SW480 (cell line): ENCODE results near the gene ENOX1.

Experiments used
- DNase-seq: peaks from one replicate; pipeline ENCODE4 v3.0.0-alpha.2; 2016; ENCODE audit warnings: low spot score

Gene ENOX1

DNA sequence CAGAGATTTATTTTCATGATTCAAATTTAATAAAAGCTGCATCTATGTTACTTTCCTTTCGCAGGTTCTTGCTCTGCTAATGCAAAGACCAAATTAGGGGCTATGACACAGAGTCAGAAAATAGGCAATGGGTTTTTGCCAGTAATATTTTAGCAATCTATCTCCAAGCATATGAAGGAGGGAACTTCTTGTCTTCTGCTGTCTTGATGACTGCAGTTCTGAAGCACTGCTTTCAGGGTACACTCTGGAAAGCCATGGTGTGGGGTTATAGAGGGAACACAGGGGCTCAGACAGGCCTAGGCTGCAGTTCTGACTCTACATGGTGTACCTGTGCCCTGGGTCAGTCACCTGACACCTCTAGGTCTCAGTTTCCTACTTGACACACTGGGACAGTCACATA, 500.0 kb downstream of the ENOX1 start:
- DNase-seq: no peak

DNA sequence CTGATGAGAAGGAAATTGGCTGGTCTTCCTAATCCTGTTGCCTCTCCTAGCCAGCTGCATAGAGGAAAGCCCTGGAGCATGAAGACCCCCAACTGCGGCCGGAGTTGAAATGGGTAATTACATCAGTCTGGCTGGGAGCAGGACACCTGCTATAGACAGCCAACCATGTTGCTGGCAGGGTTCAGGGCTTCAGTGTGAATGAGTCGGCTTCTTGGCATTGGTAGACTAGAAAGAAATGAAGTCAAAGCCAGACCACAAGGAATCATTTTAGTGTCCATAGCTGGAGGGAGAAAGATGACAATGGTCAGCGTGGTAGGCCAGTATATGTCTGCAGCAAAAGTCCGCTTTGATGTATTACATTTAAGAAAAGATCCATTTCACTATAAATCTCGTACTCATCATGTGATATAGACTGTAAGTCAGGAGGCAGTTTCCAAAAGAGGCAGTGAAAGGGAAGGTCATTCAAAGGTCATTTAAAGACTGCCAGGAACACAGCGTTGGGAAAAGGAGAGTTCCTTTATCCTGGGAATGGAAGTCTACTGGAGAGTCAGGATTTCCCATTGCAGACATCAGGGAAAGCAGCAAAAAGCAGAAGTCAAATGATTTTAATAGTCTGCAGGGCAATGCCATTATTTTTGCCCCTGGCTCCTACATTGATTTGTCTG, 500.7 kb downstream of the ENOX1 start:
- no peak for DNase-seq

DNA sequence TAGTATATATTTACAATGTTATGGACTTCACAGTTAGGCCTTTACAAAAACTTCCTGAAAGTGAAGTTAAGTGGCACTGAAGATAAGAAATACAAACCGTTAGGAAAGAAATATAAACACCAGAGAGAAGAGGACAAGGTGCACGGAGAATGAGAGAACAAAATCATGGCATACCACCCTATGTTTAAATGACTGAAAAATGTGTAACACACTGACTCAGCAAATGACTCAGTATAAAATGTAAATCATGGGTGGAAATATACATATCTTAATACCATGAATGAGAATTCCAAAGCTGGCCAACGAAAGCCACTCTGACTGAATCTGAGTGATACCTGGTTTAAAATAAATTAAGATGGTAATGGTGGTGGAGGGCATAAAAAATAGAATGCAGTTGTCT, 502.6 kb downstream of the ENOX1 start:
- DNase-seq: no peak

DNA sequence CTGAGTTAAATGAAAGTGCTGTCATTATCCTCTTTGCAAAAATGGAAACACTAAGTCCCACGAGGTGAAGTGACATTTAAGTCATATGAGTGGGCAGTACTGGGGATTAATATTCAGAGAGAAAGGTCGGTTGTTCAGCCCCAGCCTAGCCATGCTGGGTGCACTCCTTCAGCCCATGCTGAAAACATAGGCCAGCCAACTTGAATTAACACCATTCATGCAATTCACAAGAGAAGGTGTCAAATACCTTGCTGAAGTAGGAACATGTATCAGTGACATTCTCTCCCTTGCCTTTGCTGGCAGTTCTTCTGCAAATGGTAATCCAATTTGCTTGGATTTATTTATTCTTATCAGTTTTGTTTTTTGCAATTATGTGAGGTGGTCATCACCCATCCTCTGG, 507.1 kb downstream of the ENOX1 start:
- no peak for DNase-seq

DNA sequence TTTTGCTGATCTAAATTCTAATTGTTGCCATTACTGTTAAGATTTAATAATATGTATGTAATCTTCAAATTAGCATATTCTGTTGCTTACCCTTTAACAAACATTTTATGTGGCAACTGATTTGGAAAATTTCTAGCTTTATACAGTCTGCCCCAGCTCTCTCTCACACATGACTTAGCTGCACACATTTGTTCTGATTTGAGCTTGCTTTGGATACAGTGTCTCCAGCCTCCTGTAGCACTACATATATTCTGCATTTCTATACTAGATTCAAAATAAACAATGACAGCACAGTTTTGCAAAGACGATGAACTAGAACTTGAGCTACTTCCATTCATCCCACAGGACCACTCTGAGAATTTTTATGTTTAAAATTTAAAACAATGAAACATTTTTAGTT, 508.6 kb downstream of the ENOX1 start:
- DNase-seq: no peak

DNA sequence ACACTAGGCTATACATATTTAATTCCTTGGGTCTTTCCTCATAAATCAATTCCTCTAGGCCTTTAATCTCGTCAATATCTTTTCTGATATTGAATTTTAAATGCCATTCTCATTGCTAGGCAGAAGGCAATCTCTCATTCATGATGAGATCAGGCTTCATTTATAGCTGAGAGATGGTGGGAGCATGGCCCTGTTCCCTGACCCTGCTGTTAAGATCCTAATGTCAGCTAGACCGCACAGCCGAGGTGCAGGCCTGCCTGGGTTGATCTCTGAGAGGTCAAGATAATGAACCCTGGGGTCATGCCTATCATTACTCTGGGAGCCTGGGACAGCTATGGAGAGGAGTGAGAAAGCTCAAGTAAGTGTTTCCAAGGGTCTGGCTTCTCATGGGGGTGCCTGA, 509.6 kb downstream of the ENOX1 start:
- no peak for DNase-seq

DNA sequence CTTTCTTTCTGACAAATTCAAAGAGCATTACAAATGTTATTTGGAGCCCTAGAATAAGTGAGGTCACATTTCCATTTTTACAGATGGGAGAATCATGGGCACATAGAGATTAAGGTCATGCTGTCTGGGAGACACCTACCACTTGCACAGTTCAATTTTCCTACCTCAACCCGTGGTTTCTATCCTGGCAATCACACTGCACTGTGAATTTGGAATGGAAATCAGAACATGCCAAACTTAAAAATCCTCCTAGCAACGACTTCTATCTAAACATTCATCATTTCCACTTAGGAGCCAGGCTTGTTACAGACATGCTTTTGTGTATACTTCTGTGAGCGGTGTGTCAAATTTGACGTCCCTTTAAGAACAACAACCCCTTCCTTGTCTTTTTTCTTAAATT, 511.9 kb downstream of the ENOX1 start:
- DNase-seq: no peak

DNA sequence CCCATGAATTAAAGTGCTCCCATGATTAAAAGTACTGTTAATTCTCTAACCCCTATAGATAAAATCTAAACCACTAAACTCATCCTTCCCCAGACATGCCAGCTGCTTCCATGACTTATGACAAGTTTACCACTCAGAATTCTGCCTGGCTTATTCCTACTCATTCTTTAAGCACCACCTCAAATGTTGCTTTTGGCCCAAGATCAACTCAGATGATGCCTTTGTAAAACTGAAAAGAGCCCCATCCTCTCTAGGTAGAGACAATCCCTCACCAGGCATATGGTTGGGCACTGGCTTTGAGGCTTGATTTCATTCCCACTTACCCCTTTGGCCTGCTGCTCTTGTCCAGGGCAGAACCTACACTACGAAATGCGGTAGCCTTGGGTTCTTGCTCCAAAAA, 513.4 kb downstream of the ENOX1 start:
- DNase-seq: no peak

DNA sequence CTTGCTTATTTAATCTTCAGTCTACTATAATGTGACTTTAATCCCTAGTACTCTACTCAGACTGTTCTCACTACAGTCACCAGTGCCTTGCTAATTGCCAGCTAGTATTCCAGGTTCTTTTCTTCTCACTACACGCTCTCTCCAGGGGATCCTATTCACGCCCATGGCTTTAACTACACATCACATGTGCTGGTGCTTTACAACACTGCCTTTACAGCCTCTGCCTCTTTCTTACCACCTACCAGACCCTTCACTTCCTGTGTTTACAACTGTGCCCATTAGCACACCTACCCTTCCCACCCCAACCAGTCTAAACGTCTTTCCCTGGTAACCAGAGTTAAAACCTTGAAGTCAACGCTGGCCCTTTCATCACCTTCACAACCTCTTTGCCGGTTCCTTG, 513.9 kb downstream of the ENOX1 start:
- DNase-seq: no peak

DNA sequence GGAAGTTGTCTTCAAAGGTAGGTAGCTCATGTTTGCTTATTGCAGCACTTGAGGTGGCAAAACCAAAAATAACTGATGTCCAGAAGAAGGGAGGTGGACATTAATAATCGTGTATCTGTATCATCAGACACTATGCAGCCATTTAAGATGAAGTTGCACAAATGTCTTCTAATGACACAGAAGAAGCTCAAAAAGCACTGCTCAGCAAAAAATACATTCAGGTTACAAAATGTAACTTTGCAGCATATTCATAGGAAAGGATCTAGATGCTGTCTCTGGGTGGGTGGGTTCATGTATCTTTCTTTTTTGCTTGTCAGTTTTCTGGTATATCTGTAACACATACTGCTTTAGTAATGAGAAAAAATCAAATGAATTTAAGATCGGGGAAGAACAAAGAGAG, 515.6 kb downstream of the ENOX1 start:
- DNase-seq: no peak

DNA sequence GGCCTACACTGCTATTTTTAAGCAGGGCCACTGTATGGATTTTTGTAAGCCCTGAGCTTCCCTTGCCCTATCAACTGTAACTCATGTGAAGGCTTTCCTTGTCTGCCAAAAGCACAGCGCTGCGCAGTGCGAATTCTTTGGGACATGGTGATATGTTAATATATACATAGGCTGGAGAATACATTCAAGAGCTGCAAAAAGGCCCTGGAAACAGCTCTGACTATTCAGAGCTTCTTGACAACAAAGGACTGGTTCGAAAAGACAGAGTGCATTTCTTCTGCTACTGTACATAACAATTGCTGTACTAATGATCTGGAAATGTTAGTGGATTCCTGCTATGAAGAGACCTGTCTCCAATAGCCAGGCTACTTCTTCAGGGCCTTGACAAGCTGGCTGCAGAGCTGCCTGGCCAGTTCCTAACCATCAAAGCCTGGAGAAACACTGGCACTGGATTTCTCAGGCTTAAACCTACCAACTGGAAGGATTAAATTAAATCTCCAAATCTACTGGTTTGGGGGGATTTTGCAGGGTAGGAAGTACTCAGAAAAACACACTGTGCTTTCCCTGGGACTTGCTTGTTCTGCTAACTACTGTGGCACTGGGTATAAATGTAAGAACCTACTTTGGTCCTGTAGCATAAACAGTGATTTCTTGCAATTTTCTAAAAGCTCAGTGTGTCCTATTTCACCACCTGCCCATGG, 516.5 kb downstream of the ENOX1 start:
- no peak for DNase-seq

DNA sequence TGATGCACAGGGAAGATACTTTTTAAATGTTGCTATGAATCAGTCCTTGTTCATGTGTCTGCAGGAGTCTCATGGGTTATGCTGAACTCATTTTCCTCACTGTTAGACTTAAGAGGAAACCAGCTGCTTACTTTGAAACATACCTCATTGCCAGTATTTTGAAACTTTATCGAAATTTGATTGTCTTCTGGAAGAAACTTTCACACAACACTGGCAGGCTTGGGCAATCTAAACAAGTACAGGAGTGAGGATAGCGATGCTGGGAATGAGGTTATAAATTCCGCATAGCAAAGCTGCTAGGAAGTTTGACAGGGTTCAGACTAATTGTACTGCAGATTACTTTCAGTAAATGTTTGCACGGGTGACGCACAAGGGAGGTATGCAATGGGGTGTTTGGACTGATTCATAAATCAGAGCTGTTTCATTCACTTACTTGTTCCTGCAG, 517.7 kb downstream of the ENOX1 start:
- no peak for DNase-seq

DNA sequence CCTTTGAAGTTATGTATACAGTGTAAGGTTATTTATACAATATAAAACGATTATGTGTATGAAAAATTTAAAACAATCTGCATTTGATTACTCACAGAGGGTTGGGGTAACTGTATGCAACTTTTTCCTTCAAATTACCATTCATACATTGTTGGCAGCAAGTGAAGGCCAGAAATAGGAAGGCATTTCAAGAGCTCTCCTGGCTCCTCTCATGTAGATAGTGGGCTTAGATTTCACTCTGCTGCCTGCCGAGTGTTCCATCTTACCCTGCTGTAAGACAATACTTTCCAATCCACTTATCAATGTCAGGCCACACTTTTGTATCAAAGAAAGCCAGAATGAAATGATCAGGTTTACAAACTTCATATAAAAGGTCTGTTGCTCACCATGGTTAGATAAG, 518.1 kb downstream of the ENOX1 start:
- DNase-seq: no peak

DNA sequence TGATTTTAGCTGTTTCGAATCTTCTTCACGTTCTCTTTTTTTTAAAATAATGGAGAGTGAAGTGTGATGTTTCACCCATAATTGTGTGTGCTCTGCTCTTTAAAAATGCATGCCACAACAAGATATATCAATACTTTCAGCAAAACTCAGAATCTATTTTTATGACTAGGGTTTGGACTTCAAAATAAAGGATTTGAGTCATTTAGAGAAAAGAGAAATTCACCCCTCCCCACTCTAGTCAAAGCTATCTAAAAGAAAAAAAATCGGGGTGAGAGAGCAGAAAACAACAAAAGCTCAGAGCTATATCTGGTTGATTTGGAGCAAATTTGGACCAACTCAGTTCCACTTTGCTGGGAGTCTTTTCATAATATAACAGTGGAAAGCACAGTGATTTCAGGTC, 518.9 kb downstream of the ENOX1 start:
- no peak for DNase-seq

DNA sequence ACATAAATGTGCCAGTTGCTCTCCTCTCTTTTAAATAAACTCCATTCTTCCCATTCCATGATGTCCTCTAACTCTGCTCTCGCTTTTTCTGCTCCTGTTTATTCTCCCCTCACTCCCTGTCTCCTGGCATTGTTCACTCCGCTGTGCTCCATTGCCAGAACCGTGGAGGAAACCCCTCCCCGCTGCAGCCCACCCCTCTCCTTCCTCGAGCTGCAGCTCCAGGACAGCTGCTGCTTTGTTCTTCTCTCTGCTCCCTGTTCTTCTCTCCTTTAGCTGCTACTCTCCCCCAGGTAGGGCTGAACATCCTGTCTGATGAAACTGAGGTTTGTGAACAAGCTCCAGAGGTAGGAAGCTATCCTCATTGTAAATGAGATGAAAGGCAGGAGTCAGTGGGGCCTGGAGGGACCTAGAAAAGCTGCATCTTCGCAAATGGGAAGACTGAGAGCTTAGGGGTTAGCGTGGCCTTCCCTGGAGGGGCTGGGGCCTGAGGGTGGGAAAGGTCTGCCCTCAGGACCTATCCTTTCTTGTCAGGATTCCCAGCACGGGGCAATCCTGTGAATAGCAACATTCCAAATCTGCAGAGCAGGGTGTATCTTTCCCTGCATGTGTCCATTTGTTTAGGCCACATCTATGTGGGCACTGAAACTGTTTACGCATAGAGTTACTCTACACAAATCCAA, 519.7 kb downstream of the ENOX1 start:
- DNase-seq: no peak

DNA sequence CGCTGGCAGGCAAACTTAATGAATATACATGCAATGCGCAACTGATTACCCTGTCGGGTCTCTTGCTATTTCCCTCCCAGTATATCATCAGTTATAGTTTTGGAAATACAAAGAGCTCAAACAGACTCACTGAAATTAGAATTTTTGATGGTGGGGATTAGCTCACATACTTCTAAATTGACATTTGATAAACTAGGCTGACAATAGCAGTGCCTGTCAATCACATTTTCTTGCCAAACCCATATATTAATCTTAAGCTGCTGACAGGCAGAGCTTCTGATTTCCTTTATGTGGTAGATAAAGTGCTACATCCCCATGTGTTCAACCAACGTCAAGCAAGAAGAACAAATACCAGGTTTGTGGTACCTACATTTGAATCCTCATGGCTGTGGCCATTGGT, 521.7 kb downstream of the ENOX1 start:
- DNase-seq: no peak

DNA sequence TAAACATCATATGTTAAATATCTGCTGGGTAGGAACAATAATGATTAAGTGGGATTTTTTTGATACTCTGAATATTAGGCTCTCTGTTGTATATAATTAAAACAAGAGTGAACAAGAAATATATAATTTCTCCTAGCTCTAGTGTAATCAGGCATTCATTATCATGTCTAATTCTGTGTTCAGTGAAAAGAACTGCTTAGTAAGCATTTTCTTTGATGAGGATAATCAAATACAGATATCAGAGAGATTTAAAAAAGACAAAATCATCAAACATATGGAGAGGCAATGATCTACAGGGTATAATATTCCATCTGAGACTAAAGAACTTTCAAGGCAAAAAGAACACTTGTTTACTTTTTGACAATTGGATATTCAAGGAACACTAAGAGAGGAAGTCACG, 522.3 kb downstream of the ENOX1 start:
- DNase-seq: no peak

DNA sequence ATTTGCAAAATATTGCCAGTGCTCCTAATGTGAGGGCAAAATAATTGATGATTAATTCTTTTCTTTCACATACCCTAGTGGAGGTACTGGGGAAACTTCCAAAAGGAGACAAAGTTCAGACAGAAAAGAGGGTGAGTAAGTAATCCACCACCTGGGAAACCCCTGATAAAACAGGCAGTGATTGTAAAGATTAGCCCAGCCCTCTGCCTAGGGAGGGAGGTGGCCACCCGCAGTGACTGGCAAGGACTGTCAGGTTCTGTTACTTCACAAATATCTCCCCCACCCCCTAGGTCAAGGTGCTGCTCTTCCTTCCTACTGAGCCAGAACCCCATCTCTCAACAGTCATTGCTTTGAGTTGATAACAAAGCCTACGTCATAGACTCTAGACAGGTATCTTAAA, 523.7 kb downstream of the ENOX1 start:
- DNase-seq: no peak

DNA sequence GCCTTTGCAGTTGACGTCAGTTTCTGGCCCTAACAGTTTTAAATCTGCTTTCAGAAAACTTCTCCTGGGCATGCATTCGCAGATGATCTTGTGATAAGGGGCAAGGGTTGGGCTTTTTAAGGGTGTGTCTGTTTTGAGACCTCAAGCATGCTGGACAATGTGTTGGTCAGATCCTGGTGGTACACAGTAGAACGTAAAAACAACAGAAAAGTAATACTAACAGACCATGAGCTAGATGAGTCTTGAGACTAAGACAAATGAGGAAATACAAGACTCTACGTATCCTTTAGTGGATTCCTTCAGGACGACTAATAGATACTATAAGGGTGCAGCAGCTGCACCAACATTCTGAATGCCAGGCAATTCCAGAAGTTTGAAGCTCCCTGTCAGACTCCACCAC, 525.8 kb downstream of the ENOX1 start:
- no peak for DNase-seq

DNA sequence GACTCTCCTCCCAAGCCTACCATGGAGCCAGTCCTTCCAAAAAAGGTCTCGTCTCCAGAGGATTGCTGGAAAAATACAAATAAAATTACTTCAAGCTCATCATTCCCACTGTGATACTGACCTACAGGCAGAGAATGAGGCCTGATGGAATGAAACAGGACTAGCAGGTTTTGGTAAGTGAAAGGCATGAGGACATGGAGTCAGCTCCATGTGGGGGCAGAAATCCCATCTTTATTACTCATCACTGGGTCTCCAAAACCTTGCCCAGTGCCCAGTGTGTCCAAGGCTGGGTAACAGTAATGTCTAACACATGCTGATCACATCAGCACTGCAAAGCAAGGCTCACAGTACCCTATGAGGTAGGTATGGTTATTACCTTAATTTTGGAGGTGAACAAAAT, 528.0 kb downstream of the ENOX1 start:
- no peak for DNase-seq

DNA sequence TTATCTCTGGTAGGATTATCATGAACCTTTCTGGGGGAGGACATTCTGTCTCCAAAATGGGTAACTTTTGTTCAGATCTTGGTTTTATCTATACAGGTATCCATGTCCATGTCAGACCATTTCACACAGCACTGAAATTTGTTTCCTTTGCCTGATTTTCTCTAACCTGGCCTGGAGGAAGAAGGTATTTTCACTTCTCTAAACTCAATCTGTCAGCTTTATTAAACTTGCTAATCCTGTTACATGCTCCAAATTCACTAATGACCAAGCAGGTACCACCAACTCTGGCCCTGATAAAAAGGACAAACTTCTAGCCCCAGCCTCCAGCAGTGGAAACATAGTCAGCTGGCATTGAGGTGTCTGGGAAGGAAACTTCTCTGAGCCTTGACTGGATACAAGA, 529.0 kb downstream of the ENOX1 start:
- no peak for DNase-seq

DNA sequence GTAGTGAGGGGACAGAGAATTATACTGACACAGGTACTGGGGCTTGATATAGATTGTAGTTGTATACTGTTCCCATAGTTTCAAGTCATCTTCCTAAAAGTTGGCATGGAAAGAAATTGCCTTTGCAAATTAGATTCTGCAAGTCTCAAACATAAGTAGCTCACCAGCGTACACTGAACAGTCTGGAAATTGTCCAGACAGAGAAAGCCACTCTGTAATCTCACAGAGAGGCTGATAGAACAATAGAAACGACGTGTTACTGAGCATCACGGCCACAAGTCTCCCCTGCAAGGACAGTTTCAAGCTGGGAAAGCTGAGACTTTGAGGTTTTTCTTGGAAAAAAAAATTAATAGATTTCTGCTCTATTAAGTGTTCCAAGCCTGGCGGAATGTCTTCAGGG, 534.8 kb downstream of the ENOX1 start:
- DNase-seq: no peak

DNA sequence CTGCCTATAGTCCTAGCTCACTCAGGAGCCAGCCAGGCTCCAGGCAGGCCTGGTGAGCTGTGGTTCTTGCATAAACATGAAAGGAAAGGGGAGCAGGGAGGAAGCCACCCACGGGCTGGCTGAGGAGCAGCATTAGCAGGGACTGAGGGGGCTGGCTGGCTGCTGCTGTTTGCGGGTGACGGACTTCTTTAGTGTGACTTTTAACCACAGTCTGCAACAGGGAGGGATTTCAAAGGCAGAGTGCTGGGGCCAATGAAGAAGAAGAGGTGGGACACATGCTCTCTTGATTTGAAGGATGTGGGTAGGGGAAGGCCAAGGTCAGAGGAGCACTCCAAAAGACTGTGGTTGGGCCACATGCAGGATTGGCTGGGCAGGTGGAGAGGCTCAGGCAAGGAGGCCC, 540.4 kb downstream of the ENOX1 start:
- no peak for DNase-seq
